ENCODE data around the gene MGAT4C.

GRCh38 chr12:85975716-85976115 is 280.5 kb downstream of the MGAT4C start:
- TF ChIP-seq CTCF (IDR thresholded peaks at IDR 0.05) (no peak), POLR2A (IDR thresholded peaks at IDR 0.05) (no peak), EP300 (IDR thresholded peaks at IDR 0.05) (no peak)

Measured in tibial nerve (tissue), 4 donors.